Stimulated activated CD4-positive, alpha-beta T cell treated with anti-CD3 and anti-CD28 coated beads, Interleukin-1b, Interleukin-23, amount 100 ng/mL, for 48 hours (primary cell): ENCODE measurements around the gene WFDC12.
A peak's percentile ranks its signal among the peaks of the same experiment; 100 is the strongest.
"Not testable (repeated sequence)": the region's sequence is repeated elsewhere in the genome, so short reads cannot be mapped to it uniquely, and the experiment has no call there.

Experiments used
- DNase-seq: peaks from one replicate; pipeline ENCODE4 v3.0.0-alpha.2; 2020

Gene WFDC12

GRCh38 chr20:45124365-45124764 is at the start of gene WFDC12:
Gene WFDC12, minus strand, starts transcription at chr20:45124465. Its CDS starts 18 bp downstream, at chr20:45124447.
- DNase-seq, result no peak

- no peak for DNase-seq
Observed at GRCh38 chr20:45173522-45173921, 49.3 kb upstream of the WFDC12 start.

GRCh38 chr20:45164906-45165305 is 40.6 kb upstream of the WFDC12 start:
- no peak for DNase-seq

GRCh38 chr20:45163083-45163803 is 39.0 kb upstream of the WFDC12 start:
- DNase-seq, result no peak

GRCh38 chr20:45157962-45158361 is 33.7 kb upstream of the WFDC12 start:
- DNase-seq, result no peak

- DNase-seq, result no peak
Observed at GRCh38 chr20:45156713-45157112, 32.4 kb upstream of the WFDC12 start.

GRCh38 chr20:45154794-45155193 is 30.5 kb upstream of the WFDC12 start:
- DNase-seq, result not testable (repeated sequence)

- no peak for DNase-seq
Observed at GRCh38 chr20:45154183-45154582, 29.9 kb upstream of the WFDC12 start.

- DNase-seq, result no peak
Observed at GRCh38 chr20:45153752-45154151, 29.5 kb upstream of the WFDC12 start.

- no peak for DNase-seq
Observed at GRCh38 chr20:45153147-45153546, 28.9 kb upstream of the WFDC12 start.

GRCh38 chr20:45152405-45152804 is 28.1 kb upstream of the WFDC12 start:
- no peak for DNase-seq

GRCh38 chr20:45149062-45149461 is 24.8 kb upstream of the WFDC12 start:
- DNase-seq, result no peak

- DNase-seq, result no peak
Observed at GRCh38 chr20:45140836-45141235, 16.6 kb upstream of the WFDC12 start.

- DNase-seq, result not testable (repeated sequence)
Observed at GRCh38 chr20:45139733-45140375, 15.6 kb upstream of the WFDC12 start.

- peak; percentile 86 for DNase-seq
Observed at GRCh38 chr20:45138561-45139300, 14.5 kb upstream of the WFDC12 start.

GRCh38 chr20:45136911-45137310 is 12.6 kb upstream of the WFDC12 start:
- DNase-seq, result no peak

- no peak for DNase-seq
Observed at GRCh38 chr20:45128099-45128498, 3.8 kb upstream of the WFDC12 start.

GRCh38 chr20:45121388-45121787 is 2.9 kb downstream of the WFDC12 start:
- no peak for DNase-seq

GRCh38 chr20:45119556-45120266 is 4.6 kb downstream of the WFDC12 start:
- no peak for DNase-seq

- no peak for DNase-seq
Observed at GRCh38 chr20:45118028-45118427, 6.2 kb downstream of the WFDC12 start.

GRCh38 chr20:45117581-45117980 is 6.7 kb downstream of the WFDC12 start:
- no peak for DNase-seq

GRCh38 chr20:45115829-45116228 is 8.4 kb downstream of the WFDC12 start:
- DNase-seq, result no peak

- no peak for DNase-seq
Observed at GRCh38 chr20:45115386-45115774, 8.9 kb downstream of the WFDC12 start.
